ENCODE data around the gene ACYP2.
"Not testable (repeated sequence)": the region's sequence is repeated elsewhere in the genome, so short reads cannot be mapped to it uniquely, and the experiment has no call there.

The ACYP2 gene

GRCh38 chr2:54115284-54116137 is at the start of gene ACYP2:
Gene ACYP2, plus strand, starts transcription at chr2:54115615.
- DNase-seq (ENCODE audit: extremely low read depth, low read depth) = peak; percentile 92
- peak; percentile 34 for TF ChIP-seq CTCF (IDR thresholded peaks at IDR 0.05; ENCODE audit: low read depth, low read length)

DNA sequence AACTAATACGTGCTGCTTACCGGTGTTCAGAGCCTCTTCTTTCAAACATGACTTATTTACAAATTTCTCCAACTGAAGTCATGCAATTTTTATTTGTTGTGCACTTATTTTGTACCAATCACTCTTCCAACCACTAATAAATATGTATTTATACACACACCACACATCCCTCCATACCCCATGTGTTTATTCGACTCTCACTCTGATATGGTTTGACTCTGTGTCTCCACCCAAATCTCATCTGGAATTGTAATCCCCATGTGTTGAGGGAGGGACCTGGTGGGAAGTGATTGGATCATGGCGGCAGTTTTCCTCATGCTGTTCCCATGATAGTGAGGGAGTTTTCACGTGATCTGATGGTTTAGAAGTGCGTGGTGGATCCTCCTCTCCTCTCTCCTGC is 49.5 kb upstream of the ACYP2 start:
- DNase-seq (ENCODE audit: extremely low read depth, low read depth) = no peak
- no peak for TF ChIP-seq CTCF (IDR thresholded peaks at IDR 0.05; ENCODE audit: low read depth, low read length)

- TF ChIP-seq CTCF (IDR thresholded peaks at IDR 0.05; ENCODE audit: low read depth, low read length) = no peak
- DNase-seq (ENCODE audit: extremely low read depth, low read depth) = no peak
These were observed 47.5 kb upstream of the ACYP2 start for GRCh38 chr2:54067851-54068375.

DNA sequence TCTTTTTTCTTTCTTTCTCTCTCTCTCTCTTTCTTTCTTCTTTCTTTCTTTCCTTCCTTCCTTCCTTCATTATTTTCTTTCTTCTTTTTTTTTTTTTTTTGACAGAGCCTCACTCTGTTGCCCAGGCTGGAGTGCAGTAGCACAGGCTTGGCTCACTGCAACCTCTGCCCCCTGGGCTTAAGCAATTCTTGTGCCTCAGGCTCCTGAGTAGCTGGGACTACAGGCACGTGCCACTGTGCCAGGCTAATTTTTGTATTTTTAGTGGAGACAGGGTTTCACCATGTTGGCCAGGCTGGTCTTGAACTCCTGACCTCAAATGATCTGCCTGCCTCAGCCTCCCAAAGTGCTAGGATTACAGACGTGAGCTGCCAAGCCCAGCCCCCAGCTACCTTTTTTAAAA is 42.9 kb upstream of the ACYP2 start:
- not testable (repeated sequence) for DNase-seq (ENCODE audit: extremely low read depth, low read depth)

DNA sequence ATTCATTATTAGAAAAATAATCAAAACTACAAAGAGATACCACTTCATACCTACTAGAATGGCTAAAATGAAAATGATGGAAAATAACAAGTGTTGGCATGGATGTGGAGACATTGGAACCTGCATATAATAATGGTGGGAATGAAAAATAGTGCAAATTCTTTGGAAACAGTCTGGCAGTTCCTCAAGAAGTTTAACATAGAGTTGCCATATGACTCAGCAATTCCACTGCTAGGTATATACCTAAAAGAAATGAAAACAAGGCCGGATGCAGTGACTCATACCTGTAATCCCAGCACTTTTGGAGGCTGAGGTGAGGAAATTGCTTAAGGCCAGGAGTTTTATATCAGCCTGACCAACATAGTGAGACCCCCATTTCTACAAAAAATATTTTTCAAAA is 41.6 kb upstream of the ACYP2 start:
- TF ChIP-seq CTCF (IDR thresholded peaks at IDR 0.05; ENCODE audit: low read depth, low read length) = no peak
- DNase-seq (ENCODE audit: extremely low read depth, low read depth) = no peak

- no peak for TF ChIP-seq CTCF (IDR thresholded peaks at IDR 0.05; ENCODE audit: low read depth, low read length)
- DNase-seq (ENCODE audit: extremely low read depth, low read depth) = no peak
These were observed 40.6 kb upstream of the ACYP2 start for GRCh38 chr2:54074606-54075341.

GRCh38 chr2:54076586-54076985 is 38.8 kb upstream of the ACYP2 start:
- no peak for DNase-seq (ENCODE audit: extremely low read depth, low read depth)
- no peak for TF ChIP-seq CTCF (IDR thresholded peaks at IDR 0.05; ENCODE audit: low read depth, low read length)

Data from AG09319 (cell line).